ENCODE measurements around the gene C13orf46. TPM values are rescaled to one million over a fixed set of nuclear protein-coding genes. Genes with fewer than 3 reads are reported as not detected.

Gene C13orf46
- polyA plus RNA-seq, 10 donors, result 0.20 to 0.45 (median 0.28) TPM

DNA sequence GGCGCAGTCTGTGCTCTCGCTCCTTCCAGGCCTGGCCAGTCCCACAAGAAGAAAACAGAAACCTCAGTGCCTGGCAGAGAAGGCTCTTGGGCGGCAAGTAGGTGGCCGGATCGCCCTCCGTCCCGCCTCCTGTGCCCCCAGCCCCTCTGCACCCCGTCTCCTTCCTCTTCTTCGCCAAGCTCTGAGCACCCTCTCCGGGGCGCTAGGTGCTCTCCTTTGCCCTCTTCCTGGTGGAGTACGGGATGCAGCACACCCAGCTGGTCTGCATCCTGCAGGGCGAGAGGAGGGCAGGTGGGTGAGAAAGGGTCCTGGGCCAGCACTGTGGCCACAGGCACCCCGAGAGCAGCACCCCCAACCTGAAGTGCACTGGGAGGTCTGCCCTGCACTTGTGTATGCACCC, 17.3 kb downstream of the C13orf46 start:
- no peak for DNase-seq

DNA sequence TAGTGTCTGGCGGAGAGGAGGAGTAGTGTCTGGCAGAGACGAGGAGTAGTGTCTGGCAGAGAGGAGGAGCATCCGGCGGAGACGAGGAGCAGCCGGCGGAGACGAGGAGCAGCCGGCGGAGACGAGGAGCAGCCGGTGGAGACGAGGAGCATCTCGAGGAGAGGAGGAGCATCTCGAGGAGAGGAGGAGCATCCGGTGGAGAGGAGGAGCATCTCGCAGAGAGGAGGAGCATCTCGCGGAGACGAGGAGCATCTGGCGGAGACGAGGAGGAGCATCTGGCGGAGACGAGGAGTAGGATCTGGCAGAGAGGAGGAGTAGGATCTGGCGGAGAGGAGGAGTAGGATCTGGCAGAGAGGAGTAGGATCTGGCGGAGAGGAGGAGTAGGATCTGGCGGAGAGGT, 18.2 kb downstream of the C13orf46 start:
- no peak for DNase-seq

DNA sequence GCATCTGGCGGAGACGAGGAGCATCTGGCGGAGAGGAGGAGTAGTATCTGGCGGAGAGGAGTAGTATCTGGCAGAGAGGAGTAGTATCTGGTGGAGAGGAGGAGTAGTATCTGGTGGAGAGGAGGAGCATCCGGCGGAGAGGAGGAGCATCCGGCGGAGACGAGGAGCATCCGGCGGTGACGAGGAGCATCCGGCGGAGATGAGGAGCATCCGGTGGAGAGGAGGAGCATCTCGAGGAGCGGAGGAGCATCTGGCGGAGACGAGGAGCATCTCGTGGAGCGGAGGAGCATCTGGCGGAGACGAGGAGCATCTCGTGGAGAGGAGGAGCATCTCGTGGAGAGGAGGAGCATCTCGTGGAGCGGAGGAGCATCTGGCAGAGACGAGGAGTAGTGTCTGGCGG, 18.6 kb downstream of the C13orf46 start:
- no peak for DNase-seq

DNA sequence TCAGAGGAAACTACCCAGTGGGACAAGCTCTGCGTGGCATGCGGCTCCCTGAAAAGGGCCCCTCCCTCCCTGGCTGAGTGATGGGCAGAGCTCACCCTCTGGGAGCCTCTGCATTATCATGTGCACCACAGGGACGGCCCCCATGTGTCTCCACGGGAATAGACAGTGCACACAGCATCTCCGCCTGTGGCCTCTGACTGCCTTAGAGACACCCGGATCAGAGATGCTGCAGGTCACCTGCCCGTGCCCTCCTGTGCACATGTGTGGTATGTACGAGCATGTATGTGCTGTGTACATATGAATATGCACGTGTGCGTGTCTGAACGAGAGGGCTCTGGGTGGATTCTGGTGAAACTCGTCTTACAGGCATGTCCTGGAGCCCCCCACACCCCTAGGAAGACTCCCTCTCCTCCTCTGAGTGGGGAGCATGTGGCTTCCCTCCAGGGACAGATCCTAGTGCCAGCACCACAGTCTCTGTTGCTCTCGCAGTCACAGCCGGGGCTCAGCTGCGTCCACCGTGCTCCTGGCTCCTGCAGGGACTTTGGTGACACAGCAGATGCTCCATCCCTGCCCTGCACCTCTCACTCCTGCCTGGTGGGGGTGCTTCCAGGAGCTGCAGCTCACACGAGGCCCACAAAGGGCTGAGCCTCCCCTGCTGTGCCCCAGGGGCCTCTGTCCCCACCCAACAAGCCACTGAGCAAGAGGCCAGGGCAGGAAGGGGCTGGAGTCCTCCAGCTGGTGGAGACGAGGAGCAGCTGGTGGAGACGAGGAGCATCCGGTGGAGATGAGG, 19.6 kb downstream of the C13orf46 start:
- no peak for DNase-seq

DNA sequence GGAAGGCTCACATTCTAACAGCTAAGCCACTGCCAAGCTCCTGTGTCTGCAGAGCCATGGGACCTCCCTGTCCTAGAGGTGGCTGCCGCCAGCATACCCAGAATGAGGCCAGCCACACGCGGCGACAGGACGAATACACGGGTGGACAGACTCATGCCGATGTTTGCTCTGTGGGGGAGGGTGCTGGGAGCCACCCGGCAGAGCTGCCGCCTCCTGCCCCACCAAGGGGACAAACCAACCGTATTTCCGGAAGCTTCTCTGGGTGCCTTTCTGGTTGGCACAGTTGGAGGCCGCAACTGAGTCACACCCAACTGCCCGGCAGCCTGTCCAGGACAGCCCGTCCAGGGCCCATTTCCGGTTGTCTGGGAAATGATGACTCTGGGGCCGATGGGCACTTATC, 20.3 kb downstream of the C13orf46 start:
- no peak for DNase-seq

DNA sequence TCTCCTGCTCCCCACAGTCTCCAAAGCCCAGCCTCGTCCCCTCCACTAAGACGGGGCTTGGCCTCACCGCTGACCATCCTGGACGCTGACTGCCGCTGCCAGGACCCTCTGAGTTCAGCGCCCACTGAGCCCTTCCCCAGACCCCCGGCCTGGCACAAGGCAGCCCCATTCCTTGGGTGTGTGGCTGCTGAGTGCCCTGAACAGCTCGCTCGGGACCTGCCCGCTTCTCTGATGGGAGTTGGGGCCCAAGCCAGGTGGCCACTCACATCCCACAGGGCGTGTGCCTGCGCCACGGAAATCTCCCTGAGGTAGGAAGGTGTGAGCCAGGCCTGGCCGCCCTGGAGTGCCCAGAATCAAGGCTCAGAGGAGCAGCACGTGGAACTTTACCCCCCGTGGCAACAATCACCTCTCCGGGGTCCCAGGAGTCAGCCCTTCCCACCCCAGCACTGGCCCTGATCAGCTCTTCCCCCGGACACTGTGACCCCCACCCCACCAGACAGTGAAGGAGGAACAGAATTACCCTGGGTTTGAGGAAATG, 20.8 kb downstream of the C13orf46 start:
- no peak for DNase-seq

DNA sequence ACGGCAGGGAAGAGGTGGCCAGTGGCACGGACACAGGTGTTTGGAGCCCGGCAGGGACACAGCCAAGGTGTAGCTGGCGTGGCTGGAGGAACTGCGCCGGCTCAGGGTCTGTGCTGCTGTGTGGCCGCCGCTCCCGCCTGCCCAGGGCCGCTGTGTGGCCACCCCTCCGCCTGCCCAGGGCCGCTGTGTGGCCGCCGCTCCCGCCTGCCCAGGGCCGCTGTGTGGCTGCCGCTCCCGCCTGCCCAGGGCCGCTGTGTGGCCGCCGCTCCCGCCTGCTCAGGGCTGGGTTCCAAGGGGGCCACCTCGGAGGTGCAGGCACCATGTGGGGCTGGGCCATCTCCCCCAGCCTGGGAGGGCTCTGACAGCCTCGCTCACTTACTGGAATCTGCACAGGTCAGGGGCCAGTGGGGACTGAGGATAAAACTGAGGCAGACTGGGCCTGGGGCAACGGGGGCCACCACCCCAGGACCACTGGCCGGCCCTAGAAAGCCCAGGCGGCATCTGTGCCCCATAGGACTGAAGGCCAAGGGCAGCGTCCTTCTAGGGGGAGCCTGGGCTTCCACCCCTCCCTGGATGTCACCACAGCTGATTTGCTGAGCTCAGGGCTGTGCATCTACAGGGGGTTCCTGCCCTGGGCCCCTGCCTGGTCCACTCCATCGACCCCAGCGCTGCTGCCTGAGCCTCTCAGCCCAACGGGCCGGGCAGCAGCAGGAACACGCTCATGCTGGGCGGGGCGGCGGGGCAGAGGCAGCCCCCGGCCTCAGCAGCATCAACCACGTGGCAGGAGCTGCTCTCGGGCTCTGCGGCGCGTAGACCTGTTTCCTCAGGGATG, 21.5 kb downstream of the C13orf46 start:
- DNase-seq, result no peak

DNA sequence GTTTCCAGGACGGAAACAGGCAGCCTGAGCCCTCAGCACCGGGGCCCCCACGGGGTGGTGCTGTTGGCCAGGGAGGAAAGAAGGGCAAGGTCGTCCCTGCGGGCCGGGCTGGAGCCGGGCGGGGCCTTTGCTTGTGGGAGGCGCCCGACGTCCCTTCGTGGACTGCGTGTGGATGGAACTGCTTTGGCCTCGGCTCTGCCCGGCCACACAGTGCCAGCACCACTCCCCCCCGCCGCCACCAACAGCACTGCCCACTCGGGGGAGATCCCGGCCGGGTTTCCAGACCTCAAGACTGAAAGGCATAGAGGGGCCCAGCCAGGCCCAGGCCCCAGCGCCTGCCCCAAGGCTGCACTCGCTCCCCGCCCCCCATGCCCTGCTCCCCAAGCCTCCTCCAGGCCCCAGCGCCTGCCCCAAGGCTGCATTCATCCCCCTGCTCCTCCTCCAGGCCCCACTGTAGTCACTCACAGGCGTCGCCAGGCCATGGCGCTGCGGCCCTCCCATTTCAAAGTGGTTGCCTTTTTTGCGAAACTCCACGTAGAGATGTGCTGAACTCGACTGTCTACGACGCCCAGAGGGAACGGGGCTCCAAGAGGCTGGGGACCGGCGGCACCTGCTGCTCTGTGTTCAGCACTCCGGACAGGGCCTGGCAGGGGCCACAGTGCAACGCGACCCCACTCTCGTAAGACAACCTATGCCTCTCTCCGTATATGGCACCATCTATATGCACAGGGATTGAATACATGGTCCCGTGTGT, 22.5 kb downstream of the C13orf46 start:
- DNase-seq, result peak; percentile 30 to 84 (median 72)

DNA sequence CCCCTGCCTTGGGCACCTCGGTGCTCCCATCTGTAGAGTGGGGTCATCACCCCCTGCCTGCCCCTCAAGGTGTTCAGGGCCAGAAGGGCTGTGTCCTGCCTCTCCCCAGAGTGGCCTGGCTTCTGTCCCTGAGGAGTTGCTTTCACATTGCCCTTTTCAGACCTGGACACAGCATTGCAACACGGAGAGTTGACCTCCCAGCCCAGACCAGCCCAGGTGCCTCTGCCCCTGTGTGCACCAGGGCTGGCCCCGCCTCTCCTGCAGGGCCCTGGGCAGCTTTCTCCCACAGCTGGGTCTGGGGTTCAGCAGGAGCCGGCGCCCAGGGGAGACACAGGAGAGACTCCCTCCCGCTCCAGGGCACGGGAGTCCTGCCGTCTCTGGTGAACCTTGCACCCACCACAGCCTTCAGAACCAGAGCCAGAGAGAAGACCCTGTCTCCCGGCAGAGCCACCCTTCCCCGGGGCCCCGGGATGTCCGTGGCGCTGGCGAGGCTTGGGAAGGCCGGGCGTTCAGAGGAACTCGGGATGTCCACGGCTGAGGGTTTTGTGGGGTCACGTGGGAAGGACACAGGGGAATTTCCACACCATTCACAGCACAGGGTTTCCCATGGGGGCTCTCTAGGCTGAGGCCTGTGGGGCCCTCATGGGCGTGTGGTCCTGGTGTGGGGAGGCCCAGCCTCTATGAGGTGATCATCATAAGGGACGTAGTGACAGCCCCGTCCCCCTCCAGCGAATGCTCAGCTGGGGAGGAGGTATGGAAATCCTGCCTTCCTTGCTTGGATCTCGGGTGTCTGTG, 23.2 kb downstream of the C13orf46 start:
- no peak for DNase-seq

DNA sequence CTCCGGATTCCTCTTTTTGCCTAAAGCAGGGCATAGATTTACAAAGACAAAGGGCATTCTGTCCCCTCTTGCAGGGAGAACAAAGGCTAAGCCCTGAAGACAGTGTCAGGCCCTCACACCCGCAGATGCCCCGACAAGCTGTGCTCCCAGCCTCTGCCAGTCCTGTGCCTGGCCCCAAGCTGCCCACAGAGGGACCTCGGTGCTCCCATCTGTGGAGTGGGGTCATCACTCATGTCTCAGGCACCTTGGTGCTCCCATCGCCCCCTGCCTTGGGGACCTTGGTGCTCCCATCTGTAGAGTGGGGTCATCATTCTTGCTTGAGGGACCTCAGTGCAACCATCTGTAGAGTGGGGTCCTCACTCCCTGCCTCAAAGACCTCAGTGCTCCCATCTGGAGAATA, 24.3 kb downstream of the C13orf46 start:
- no peak for DNase-seq

DNA sequence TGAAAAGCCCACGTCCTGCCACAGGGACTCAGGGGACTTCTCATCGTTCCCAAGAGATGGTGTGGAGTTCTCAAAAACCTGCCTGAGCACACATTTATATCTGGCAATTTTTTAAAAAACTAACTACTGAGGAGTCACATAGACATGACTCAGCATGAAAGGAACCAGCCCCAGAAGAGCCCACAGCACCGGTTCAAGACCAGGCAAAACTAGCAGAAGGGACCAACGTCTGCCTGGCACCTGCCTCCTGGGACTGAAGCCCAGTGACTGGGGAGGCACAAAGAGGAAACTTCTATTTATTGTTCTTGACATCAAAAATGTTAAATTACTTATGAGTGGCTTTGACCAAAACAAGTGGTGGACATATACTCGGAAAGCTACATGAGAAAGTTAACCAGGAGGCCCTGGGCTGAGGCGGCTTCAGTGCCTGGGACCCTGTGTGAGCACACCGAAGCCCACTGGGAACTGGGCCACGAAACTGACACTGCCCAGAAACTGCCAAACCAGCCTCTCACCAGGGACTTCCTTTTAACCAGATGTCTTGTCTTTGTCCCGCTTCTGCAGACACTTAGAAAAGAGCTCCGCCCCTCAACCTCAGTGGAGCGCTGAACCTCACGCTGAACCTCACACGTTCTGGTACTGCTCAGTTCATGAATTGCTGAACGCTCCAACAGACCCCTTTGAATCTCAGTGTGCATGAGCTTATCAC, 25.7 kb downstream of the C13orf46 start:
- no peak for DNase-seq

DNA sequence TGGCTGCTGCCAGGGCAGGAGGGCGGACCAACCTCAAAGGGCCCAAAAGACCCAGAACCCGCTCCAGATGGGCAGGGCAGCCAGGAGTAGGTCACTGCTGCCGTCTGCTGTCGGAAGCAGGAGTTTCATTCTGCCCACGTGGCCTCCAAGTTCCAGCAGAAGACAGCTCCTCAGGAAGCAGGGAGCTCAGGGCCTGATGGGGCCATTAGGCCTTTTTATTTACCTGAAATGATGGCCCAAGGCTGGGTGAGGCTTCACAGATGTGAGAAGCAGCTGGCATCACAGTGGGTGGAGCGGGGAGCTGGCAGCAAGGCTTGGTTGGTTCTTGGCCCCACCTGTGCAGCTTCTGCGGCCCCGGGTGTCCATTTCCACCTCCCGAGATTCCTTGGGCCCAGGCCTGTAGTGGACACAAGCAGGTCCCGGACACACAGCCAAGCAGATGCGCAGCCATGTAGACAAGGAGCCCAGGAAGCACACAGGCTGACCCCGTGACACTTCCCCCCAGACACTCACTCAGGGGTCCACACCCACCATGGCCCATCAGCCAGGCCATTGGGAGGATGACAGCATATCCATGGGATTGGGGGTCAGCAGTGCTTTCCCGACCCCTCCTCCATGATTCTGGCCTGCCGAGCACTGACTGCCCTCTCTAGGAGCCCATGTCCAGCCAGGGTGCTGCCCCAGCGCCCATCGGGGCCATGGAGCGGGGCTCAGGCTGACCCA, 26.4 kb downstream of the C13orf46 start:
- peak in 2 of 3 donors; percentile 61 to 81 for DNase-seq

DNA sequence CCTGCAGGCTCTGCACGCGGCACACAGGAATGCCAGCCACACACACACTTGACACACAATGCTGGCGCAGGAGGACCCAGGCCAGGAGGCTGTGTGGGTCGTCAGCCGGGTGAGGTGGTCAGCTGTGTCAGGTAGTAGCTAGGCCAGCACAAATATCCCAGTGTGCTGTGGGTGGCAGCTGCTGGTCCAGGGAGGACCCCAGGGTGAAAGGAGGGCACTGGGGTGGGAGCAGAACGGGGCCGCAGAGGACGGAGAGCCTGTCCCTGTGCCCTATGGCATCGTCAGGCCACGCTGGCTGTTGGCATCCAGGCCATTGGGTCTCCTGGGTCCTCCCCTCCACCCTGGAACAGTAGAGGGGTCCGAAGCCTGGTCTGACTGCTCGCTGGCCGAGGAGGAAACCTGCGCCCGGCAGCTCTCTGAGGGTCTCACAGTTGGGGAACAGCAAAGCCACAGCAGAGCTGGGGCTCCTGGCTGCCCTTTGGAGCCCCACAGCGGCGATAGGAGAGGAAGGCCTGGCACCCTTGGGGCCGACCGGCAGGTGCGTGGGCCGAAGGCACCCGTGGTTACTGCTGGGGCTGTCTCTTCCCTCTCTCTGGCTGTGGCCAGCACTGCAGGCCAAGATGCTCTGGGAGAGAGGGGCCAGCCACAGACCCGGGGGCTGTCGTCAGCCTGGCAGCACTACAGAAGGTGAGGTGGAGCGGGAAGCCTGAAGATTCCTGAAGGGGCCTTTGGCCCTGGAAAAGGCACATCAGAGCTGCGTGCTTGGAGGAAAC, 27.3 kb downstream of the C13orf46 start:
- no peak for DNase-seq

DNA sequence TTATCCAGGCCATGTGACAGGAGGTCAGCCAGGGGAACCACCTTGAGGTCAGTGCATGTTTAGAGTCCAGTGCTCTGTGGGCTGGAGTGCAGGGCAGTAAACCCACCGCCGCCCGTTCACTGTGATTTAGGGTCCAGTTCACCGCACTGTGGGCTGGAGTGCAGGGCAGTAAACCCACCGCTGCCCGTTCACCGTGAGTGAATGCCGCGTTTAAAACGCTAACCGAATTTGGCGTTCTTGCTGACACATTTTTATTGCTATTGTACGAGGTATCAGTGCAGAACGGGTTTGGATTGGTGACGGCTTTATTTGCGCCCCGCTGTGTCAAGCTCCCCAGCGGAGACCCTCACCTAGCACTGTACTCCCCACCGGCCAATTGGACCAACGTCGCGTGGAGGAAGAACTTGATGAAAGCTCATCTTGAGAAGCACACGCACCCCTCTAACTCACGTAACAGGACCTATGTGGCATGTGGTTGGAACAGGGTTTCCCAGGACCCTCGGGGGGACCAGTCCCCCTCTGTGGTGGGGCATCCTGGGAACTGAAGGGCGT, 27.9 kb downstream of the C13orf46 start:
- DNase-seq, result no peak

DNA sequence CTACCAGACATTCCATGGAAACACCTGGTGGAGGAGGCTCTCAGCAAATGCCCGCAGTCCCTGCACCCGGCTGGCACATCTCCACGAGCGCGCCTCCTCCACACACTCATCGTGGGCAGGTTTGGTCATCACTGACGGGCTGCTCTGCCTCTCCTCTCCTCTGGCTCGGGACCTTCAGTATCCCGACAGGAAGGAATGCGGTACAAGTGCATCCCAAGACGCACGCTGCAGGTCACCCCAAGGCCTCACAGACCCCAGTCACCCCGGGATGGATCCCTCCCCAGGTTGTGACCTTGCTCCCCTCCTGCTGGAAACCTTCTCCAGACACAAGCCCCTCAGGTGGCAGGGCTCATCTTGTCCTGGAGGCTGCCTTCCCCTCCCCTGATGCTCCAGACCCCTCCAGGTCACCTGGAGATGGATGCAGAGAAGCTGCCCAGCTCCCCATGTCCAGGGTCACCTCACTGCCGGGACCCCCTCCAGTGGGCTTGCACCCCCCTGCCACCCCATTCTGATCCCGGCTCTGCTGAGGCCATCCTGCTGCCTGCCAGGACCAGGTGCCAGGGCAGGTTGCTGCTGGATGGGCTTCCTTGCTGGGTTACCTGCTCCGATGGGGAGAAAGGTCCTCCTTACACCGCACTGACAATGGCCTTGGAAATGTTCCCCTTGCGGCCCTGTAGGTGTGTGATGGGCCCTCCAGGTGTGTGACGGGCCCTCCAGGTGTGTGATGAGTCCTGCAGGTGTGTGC, 29.9 kb downstream of the C13orf46 start:
- DNase-seq, result no peak

DNA sequence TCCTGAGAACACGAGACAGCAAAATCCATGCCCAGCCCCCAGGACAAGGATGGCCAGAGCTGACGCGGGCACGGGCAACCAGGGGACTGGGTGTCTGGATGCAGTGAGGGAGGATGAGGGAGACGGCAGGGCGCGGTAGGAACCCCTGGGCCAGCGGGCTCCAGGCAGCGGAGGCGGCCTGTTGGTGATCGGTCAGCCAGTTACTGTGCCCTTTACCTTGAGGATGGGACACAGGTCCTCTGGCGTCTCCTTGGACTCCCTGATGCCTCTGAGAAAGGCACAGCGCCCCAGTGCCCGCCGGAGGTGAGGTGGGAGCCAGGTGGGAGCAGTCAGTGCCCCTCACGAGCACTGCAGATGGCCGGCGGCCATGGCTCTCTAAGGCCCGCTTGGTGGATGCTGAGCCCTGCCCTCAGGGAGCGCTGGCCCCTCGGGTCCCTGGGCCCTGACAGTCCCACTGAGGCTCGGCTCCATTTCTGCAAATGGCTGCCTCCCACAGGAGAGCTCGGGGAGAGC, 31.2 kb downstream of the C13orf46 start:
- no peak for DNase-seq

DNA sequence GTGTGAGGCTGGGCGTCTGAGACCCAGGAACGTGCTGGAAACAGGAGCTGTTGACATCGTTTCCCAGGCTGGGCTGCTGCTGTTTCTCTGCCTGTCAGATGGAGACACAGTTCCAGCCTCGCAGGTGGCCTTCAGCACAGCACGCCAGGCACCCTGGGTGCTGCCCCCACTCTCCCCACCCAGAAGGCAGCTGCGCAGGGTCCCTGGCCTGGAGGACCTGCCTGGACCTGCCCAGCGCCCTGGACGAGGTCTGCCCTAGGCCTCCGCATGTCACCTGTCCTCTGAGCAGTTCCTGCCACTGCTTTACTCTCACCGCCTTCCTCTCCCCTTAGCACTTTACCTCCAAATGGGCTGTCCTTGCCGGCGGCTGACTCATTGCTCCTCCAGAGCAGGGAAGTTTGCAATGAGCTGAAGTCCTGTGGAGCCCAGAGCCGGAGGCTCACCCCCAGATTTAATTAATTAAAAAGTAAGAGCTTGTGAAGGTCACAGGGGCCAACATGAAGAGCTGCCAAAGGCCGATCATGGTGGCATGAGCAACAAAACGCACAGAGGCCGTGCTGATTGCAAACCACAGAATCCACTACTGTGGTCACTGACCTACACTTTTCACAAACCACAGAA, 32.2 kb downstream of the C13orf46 start:
- DNase-seq, result no peak

All from muscle of back (tissue), 11 donors.